ENCODE measurements around the gene VWA8.

- TF ChIP-seq CTCF (IDR thresholded peaks at IDR 0.05; ENCODE audit: low read depth, low read length), result no peak
- TF ChIP-seq EZH2phosphoT487 (IDR thresholded peaks at IDR 0.05; ENCODE audit: low read depth), result no peak
Observed at GRCh38 chr13:41666644-41667043, 294.3 kb downstream of the VWA8 start.

Measured in OCI-LY3 (cell line).